ENCODE measurements around the gene MTOR.
"Not testable (repeated sequence)": the region's sequence is repeated elsewhere in the genome, so short reads cannot be mapped to it uniquely, and the experiment has no call there.

The MTOR gene

GRCh38 chr1:11262171-11263049, at the start of gene MTOR:
MTOR (minus strand) TSS chr1:11262551; CDS start chr1:11259409, 3,142 bp downstream.
- H3K27me3 Mint-ChIP-seq: no peaks in the 10 kb centered on the region
- H3K4me3 Mint-ChIP-seq: peak within 1 kb of the TSS; percentile 93
- peaks cover 14% of the 10 kb centered on the region for H3K4me1 Mint-ChIP-seq (ENCODE audit: low read depth)
- H3K36me3 Mint-ChIP-seq (ENCODE audit: low read depth): peaks cover 30% of the 10 kb centered on the region
- peak within 1 kb of the TSS; percentile 82 for H3K27ac Mint-ChIP-seq
- no peaks in the 10 kb centered on the region for H3K9me3 Mint-ChIP-seq
- intact Hi-C loops (cut with micrococcal nuclease): loop anchor here (1.0 kb wide), 1 partner anchor 11 kb away; the partner anchor contains the start of gene UBIAD1

- H3K9me3 Mint-ChIP-seq: no peaks in the 10 kb centered on the region
- H3K4me1 Mint-ChIP-seq (ENCODE audit: low read depth): peaks cover 7% of the 10 kb centered on the region
These were observed 47.0 kb upstream of the MTOR start for GRCh38 chr1:11309385-11309784.

GRCh38 chr1:11308699-11309224, 46.4 kb upstream of the MTOR start:
- no peak overlapping the region for H3K27ac Mint-ChIP-seq
- peaks cover 9% of the 10 kb centered on the region for H3K27me3 Mint-ChIP-seq
- H3K36me3 Mint-ChIP-seq (ENCODE audit: low read depth): no peaks in the 10 kb centered on the region

More at GRCh38 chr1:11309385-11309784, 47.0 kb upstream of the MTOR start:
- intact Hi-C loops (cut with micrococcal nuclease): no loop called here
- H3K27ac Mint-ChIP-seq: no peak overlapping the region
- peaks cover 9% of the 10 kb centered on the region for H3K27me3 Mint-ChIP-seq
- H3K36me3 Mint-ChIP-seq (ENCODE audit: low read depth): no peaks in the 10 kb centered on the region
- H3K4me3 Mint-ChIP-seq: no peak overlapping the region

GRCh38 chr1:11307852-11308251, 45.5 kb upstream of the MTOR start:
- H3K9me3 Mint-ChIP-seq: no peaks in the 10 kb centered on the region
- intact Hi-C loops (cut with micrococcal nuclease): no loop called here
- H3K27me3 Mint-ChIP-seq: peaks cover 6% of the 10 kb centered on the region
- H3K36me3 Mint-ChIP-seq (ENCODE audit: low read depth): no peaks in the 10 kb centered on the region
- H3K4me1 Mint-ChIP-seq (ENCODE audit: low read depth): peaks cover 7% of the 10 kb centered on the region
- H3K27ac Mint-ChIP-seq: no peak overlapping the region
- H3K4me3 Mint-ChIP-seq: no peak overlapping the region

More at GRCh38 chr1:11308699-11309224, 46.4 kb upstream of the MTOR start:
- H3K4me1 Mint-ChIP-seq (ENCODE audit: low read depth): peaks cover 7% of the 10 kb centered on the region
- no peak overlapping the region for H3K4me3 Mint-ChIP-seq
- H3K9me3 Mint-ChIP-seq: no peaks in the 10 kb centered on the region
- intact Hi-C loops (cut with micrococcal nuclease): no loop called here

- H3K27ac Mint-ChIP-seq; H3K4me1 Mint-ChIP-seq (ENCODE audit: low read depth); H3K4me3 Mint-ChIP-seq; H3K9me3 Mint-ChIP-seq; H3K27me3 Mint-ChIP-seq; H3K36me3 Mint-ChIP-seq (ENCODE audit: low read depth); intact Hi-C loops (cut with micrococcal nuclease): not testable (repeated sequence)
These were observed 43.2 kb upstream of the MTOR start for GRCh38 chr1:11305516-11305915.

- Mint-ChIP-seq H3K4me3 (no peak overlapping the region), H3K27ac (no peak overlapping the region), H3K27me3 (no peaks in the 10 kb centered on the region), H3K9me3 (no peaks in the 10 kb centered on the region), H3K36me3 (ENCODE audit: low read depth) (no peaks in the 10 kb centered on the region), H3K4me1 (ENCODE audit: low read depth) (no peaks in the 10 kb centered on the region)
- intact Hi-C loops (cut with micrococcal nuclease): no loop called here
These were observed 40.0 kb upstream of the MTOR start for GRCh38 chr1:11302366-11302765.

GRCh38 chr1:11301601-11302000, 39.2 kb upstream of the MTOR start:
- Mint-ChIP-seq H3K4me1 (ENCODE audit: low read depth) (no peaks in the 10 kb centered on the region), H3K27ac (no peak overlapping the region), H3K36me3 (ENCODE audit: low read depth) (no peaks in the 10 kb centered on the region), H3K27me3 (no peaks in the 10 kb centered on the region), H3K4me3 (no peak overlapping the region), H3K9me3 (no peaks in the 10 kb centered on the region)
- intact Hi-C loops (cut with micrococcal nuclease): no loop called here

GRCh38 chr1:11299225-11299574, 36.8 kb upstream of the MTOR start:
- Mint-ChIP-seq H3K9me3 (no peaks in the 10 kb centered on the region), H3K27ac (no peak overlapping the region), H3K4me1 (ENCODE audit: low read depth) (no peaks in the 10 kb centered on the region), H3K4me3 (no peak overlapping the region), H3K36me3 (ENCODE audit: low read depth) (peaks cover 13% of the 10 kb centered on the region), H3K27me3 (no peaks in the 10 kb centered on the region)
- intact Hi-C loops (cut with micrococcal nuclease): no loop called here

- Mint-ChIP-seq H3K4me3 (no peak overlapping the region), H3K9me3 (no peaks in the 10 kb centered on the region), H3K27me3 (no peaks in the 10 kb centered on the region), H3K36me3 (ENCODE audit: low read depth) (peaks cover 13% of the 10 kb centered on the region), H3K4me1 (ENCODE audit: low read depth) (no peaks in the 10 kb centered on the region), H3K27ac (no peak overlapping the region)
- intact Hi-C loops (cut with micrococcal nuclease): no loop called here
These were observed 36.3 kb upstream of the MTOR start for GRCh38 chr1:11298390-11299224.

- H3K27me3 Mint-ChIP-seq; H3K9me3 Mint-ChIP-seq; H3K27ac Mint-ChIP-seq; H3K4me1 Mint-ChIP-seq (ENCODE audit: low read depth); H3K4me3 Mint-ChIP-seq; intact Hi-C loops (cut with micrococcal nuclease): not testable (repeated sequence)
- H3K36me3 Mint-ChIP-seq (ENCODE audit: low read depth): peaks cover 14% of the 10 kb centered on the region
These were observed 35.4 kb upstream of the MTOR start for GRCh38 chr1:11297774-11298173.

- H3K27me3 Mint-ChIP-seq: no peaks in the 10 kb centered on the region
- no peaks in the 10 kb centered on the region for H3K4me1 Mint-ChIP-seq (ENCODE audit: low read depth)
- H3K27ac Mint-ChIP-seq: no peak overlapping the region
- no peaks in the 10 kb centered on the region for H3K9me3 Mint-ChIP-seq
- intact Hi-C loops (cut with micrococcal nuclease): no loop called here
- no peak overlapping the region for H3K4me3 Mint-ChIP-seq
- H3K36me3 Mint-ChIP-seq (ENCODE audit: low read depth): peaks cover 29% of the 10 kb centered on the region
These were observed 33.6 kb upstream of the MTOR start for GRCh38 chr1:11295905-11296304.

- no peak overlapping the region for H3K4me3 Mint-ChIP-seq
- intact Hi-C loops (cut with micrococcal nuclease): no loop called here
These were observed 32.6 kb upstream of the MTOR start for GRCh38 chr1:11294951-11295350.

GRCh38 chr1:11293856-11294255, 31.5 kb upstream of the MTOR start:
- H3K36me3 Mint-ChIP-seq (ENCODE audit: low read depth): peaks cover 49% of the 10 kb centered on the region
- H3K9me3 Mint-ChIP-seq: no peaks in the 10 kb centered on the region
- no peaks in the 10 kb centered on the region for H3K27me3 Mint-ChIP-seq
- H3K4me1 Mint-ChIP-seq (ENCODE audit: low read depth): no peaks in the 10 kb centered on the region
- intact Hi-C loops (cut with micrococcal nuclease): no loop called here
- H3K27ac Mint-ChIP-seq: no peak overlapping the region
- H3K4me3 Mint-ChIP-seq: no peak overlapping the region

More at GRCh38 chr1:11294951-11295350, 32.6 kb upstream of the MTOR start:
- no peaks in the 10 kb centered on the region for H3K9me3 Mint-ChIP-seq
- no peak overlapping the region for H3K27ac Mint-ChIP-seq
- no peaks in the 10 kb centered on the region for H3K4me1 Mint-ChIP-seq (ENCODE audit: low read depth)
- peaks cover 38% of the 10 kb centered on the region for H3K36me3 Mint-ChIP-seq (ENCODE audit: low read depth)
- H3K27me3 Mint-ChIP-seq: no peaks in the 10 kb centered on the region

- Mint-ChIP-seq H3K27me3 (no peaks in the 10 kb centered on the region), H3K36me3 (ENCODE audit: low read depth) (peaks cover 74% of the 10 kb centered on the region), H3K27ac (no peak overlapping the region), H3K4me1 (ENCODE audit: low read depth) (no peaks in the 10 kb centered on the region), H3K9me3 (no peaks in the 10 kb centered on the region), H3K4me3 (no peak overlapping the region)
- intact Hi-C loops (cut with micrococcal nuclease): no loop called here
These were observed 28.7 kb upstream of the MTOR start for GRCh38 chr1:11291049-11291448.
